ENCODE measurements around the gene TMC6.
"Not testable (repeated sequence)": the region's sequence is repeated elsewhere in the genome, so short reads cannot be mapped to it uniquely, and the experiment has no call there.

TMC6 gene

DNA sequence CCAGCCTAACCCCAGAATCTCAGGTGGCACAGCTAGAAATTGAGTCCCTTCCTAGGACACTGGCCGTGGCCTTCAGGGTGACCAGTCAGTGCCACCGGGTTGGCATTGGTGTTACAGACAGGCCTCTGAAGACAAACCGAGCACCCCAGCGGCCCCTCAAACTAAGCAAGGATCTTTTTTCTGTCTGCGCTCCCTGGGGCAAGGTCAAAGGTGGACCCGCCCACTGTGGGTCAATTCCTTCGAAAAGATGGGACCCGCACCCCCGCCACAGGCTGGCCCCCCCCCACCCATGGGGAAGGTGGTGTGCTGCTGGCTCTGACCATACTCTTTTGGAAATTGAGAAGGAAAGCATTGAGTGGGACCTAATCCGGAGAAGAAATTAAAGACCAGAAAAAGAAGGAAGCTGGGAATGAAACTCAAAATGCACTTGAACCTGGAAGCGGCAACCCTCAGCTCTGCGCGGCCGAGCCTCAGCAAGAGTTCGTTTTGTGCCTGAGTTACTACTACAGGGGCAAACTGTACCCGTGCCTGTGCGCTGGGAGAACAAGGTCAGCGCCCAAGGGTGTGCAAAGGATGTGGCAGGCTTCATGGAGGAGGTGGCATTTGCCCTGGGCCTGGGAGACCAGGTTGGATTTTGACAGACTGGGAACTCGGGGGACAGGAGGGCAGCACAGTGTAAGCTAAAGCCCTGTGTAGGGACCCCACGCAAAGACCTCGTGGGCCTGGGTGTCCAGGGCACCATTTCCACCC is 20.4 kb downstream of the TMC6 start:
- DNase-seq, result no peak

DNA sequence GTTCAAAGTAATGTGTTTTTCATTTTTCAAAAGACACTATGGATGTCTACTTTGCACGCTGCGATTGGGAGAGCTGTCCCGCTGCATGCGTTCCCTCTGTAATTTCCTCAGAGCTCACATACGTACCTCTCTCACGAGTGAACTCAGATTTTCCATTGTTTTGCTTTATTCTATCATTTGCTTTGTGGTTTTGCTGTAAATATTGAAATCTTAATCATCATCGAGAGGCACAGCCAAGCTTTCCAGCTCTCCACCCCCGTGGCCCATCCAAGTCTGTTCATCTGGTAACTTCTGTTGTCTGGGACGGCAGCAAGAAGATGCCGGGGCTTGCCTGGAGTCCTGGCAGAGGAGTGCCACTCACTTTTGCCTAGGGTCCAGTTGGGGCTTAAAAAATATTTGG is 21.1 kb downstream of the TMC6 start:
- DNase-seq, result no peak

DNA sequence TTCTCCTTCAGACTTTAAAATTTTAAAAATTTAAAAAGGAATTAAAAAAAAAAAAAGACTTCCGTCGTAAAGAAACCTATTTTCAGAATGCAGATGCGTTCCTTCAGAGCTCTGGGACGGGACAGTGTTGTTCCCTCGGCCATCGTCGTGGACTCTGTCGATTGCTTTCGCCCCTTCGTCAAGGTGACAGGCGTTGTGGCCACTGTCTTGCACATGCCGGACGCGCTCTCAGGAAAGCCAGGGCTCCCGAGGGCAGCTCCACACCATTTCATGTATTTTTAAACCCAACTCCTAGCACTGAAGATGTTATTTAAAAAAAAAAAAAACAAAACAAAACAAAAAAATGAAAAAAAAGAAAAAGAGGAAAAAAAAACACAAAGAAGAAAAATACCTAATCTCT is 22.3 kb downstream of the TMC6 start:
- no peak for DNase-seq

DNA sequence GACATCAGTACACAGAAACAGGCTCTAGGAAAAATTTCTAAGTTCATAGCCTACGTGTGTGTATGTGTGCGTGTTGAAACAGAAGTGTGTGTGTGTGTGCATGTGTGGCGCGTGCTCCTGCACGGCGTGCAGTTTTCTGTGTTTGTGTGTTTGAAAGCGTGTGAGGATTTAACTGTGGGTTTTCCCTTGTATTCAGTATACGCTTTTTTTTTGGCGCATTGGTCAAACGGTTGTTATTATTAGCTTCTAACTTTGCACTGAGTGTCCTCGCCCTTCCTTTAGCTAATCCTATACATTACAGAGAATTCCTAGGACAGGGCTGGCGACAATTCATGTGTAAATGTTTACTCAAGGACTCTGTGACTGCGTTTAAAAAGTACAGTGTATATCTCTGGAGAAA is 23.0 kb downstream of the TMC6 start:
- no peak for DNase-seq

DNA sequence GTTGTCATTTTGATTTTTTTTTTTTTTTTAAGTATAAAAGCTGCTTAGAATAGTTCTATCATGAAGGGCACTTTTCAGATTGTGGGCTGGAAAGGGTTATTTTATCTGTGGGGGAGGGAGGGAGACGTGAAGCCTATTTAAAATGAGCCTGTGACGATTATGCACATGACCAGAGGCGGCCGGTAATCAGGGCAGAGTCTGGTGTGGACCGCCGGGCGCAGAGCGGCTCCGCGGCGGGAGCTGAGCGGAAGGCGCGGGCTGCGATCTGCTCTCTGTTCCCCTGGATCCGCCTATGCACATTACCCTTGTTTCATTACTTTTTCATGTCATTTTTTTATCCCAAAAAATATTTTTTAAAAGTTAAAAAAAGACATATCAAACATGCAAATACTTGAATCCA is 23.5 kb downstream of the TMC6 start:
- DNase-seq, result no peak

DNA sequence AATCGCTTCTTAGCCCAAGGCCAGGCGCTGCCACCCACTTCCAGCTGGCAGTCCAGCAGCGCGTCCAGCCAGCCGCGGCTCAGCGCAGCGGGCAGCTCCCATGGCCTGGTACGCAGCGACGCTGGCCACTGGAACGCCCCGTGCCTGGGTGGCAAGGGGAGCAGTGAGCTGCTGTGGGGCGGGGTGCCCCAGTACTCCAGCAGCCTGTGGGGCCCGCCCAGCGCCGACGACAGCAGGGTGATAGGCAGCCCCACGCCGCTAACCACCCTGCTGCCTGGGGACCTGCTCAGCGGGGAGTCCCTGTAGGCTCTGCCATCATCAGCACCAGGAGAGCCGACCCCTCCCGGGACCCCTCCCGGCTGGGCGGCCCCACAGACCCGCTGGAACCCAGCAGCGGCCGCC is 24.0 kb downstream of the TMC6 start:
- no peak for DNase-seq

DNA sequence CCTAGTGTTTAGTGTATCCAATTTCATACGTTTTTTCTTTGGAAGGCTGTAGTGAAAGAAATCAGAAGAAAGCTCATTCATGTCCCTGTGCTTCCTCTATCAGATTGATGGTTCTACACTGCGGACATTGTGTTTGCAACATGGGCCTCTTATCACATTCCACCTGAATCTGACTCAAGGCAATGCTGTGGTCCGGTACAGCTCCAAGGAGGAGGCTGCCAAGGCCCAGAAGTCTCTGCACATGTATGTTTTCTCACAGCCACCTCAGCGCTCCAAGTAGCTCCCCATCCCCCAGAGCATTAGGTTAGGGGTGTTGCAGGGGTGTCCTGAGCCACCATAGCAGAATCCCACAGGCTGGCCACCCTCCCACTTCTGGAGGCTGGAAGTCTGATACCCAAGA is 25.2 kb downstream of the TMC6 start:
- DNase-seq, result no peak

DNA sequence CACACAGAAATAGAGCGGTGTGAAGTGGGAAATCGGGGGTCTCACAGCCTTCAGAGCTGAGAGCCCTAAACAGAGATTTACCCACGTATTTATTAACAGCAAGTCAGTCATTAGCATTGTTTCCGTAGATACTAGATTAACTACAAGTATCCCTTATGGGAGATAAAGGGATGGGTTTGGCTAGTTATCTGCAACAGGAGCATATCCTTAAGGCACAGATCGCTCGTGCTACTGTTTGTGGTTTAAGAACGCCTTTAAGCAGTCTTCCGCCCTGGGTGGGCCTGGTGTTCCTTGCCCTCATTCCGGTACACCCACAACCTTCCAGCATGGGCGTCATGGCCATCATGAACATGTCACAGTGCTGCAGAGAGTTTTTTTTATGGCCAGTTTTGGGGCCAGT is 27.0 kb downstream of the TMC6 start:
- no peak for DNase-seq

DNA sequence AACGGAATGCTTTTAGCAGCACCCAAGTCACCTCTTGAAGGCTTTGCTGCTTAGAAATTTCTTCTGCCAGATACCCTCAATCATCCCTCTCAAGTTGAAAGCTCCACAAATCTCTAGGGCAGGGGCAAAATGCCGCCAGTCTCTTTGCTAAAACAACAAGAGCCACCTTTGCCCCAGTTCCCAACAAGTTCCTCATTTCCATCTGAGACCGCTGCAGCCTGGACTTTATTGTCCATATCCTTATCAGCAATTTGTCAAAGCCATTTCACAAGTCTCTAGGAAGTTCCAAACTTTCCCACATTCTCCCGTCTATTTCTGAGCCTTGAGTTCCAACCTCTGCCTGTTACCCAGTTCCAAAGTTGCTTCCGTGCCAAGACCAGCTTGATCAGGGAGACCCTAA is 27.4 kb downstream of the TMC6 start:
- DNase-seq, result no peak

DNA sequence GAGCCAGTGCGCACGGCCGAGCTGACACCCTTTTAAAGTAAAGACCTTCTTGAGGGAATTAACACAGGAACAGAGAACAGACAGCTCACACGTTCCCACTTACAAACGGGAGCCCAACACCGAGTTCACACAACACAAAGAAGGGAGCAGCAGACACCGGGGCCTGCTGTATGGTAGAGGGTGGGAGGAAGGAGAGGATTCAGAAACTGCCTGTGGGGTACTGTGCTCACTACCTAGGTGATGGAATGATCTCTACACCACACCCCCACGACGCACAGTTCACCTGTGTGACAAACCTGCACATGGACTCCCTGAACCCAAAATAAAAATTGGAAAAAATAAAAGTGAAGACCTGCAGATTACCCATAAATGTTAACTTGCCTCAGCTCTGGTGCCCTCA is 32.5 kb downstream of the TMC6 start:
- no peak for DNase-seq

DNA sequence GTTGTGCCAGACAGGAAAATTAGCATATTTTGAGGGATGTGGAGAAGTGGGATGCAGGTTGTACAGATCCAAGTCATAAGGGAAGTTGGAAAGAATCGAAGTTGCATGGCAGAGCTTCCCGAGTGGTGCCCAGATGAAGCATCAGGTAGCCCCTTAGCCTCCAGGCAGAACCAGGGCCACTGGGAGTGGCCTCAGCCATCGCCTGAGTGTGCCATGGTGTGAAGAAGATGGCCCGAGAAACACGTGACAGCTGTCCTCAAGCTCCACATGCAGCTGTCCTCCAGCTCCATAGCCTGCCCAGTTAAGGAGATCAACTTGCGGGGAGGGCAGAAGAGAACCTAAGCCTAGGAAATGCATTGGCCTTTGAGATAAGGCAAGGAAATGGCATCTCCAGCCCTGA is 33.5 kb downstream of the TMC6 start:
- DNase-seq, result no peak

DNA sequence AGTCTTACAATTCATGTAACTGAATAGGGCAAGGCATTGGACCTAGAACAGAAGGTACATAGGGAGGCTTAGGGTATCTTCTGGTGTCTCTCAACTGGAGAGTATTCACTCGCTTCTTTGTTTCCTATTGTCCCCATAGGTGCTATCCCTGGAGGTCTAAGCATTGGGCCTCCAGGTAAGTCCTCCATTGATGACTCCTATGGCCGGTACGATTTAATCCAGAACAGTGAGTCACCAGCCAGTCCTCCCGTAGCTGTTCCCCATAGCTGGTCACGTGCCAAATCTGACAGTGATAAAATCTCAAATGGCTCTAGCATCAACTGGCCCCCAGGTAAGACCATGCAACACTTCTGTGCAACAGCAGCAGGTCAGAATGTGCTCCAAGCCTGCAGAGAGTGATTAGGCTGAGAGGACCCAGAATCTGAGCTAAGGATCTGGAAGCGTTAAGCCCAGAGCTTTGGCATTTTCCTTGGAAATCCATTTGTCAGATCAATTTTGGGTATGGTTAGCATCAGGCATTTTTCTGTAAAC is 35.7 kb downstream of the TMC6 start:
- no peak for DNase-seq

DNA sequence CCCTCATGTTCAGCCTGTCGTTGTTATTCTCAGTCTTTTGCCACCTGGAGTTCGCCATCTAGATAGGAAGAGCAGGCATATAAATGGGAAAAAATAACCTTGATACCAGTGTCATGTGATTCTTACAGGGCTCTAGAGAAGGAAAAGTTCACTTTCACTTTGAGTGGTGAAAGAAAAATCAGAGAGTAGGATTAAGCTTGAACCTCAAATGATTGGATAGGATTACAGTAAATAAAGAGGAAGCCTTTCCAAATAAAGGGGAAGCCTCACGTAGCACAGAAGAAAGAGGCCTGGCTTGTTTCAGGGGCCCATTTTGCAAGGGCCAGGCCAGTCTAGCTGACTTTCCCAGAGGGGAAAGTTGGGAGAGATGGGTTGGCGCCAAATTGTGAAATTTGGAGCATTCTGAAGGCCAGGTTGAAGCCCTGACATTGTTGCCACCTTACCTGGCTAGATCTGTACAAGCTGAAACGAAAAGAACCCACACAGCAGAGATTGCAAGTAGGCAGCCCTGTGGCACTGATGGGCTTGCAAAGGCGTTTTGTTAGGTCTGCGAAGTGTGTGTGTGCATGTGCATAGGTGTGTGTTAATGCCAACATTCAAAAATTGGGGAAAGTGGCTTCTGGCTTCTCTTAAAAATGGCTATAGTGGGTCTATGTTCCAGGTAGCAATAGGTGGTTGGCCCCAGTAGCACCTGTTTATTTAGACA is 38.8 kb downstream of the TMC6 start:
- no peak for DNase-seq

DNA sequence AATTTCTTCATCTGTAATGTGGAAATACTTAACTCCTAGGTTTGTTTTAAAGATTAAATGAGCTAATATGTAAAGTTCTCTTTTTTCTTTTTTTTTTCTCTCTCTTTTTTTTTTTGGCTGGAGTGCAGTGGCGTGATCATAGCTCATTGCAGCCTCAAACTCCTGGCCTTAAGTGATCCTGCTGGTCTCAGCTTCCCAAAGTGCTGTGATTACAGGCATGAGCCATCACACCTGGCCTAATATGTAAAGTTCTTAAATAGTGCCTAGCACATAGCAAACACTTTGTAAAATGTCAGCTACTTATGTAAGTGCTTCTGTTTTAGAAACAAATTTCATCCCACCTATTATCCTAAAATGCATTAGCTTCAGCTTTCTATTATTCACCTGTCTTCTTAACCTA is 40.0 kb downstream of the TMC6 start:
- no peak for DNase-seq

DNA sequence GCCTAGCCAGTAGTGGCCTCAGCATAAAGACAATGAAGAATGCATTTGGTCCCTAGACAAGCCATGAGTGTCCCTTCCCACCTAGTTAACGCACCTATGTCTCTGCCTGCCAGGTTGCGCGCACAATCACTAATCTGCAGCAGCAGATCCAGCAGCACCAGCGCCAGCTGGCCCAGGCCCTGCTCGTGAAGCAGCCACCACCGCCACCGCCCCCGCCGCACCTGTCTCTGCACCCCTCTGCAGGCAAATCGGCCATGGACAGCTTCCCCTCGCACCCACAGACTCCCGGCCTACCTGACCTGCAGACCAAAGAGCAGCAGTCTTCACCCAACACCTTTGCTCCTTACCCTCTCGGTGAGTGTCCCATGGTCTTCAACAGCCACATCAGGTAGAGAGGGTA is 41.8 kb downstream of the TMC6 start:
- DNase-seq, result no peak

DNA sequence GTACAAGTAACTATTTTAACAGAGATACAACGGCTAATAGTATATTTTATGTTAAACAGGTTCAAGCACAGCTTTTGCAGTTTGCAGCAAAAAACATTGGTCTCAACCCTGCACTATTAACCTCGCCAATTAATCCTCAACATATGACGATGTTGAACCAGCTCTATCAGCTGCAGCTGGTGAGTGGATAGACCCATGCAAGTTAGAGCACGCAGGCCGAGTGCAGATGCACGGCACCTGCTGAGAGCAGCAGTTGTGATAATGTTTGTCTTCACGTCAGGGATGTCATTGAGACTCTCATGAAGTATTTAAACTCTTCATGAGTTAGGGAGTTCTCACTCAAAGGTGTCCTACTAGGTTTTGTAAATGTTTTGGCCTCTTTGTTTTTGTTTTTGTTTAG is 45.6 kb downstream of the TMC6 start:
- no peak for DNase-seq

DNA sequence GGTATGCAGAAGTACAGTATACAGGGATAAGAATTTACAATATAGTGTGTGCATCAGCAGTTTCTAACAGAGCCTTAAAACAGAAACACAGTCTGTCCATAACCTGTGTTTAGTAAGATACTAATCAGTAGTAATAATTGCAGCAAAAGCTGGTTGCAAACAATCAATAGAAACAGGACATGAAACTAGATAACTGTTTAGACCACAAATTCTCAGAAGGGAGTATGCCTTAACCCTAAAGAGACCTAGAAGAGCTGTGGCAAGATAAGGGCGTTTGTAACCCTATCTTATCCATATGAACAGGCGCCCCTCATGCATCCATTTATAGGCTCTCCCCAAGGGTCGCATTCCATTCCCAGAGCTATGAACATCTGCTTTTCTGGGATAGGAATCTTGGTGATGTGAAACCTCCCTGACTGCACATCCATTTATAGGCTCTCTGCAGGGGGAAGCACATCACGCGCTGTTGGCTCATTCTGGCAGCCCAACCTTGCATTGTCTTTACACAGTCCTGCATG is 46.1 kb downstream of the TMC6 start:
- DNase-seq, result not testable (repeated sequence)

DNA sequence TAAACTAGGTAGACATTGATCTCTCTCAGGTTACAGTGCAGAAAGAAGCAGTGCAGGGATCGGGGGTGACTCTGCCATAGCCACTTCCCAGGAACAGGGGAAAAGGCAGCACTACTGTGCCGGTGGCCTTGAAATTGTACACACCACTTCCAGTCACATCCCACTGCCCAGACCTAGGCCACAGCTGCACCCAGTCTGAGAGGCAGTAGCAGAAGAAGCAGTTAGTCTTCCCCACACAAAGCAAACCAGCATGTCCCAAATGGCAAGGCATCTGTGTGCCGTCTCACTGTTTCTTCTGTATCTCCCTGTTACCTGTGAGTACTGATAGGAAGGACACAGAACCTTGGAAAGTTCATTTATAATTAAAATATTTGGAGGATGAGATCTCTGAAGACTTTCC is 47.0 kb downstream of the TMC6 start:
- DNase-seq, result no peak

DNA sequence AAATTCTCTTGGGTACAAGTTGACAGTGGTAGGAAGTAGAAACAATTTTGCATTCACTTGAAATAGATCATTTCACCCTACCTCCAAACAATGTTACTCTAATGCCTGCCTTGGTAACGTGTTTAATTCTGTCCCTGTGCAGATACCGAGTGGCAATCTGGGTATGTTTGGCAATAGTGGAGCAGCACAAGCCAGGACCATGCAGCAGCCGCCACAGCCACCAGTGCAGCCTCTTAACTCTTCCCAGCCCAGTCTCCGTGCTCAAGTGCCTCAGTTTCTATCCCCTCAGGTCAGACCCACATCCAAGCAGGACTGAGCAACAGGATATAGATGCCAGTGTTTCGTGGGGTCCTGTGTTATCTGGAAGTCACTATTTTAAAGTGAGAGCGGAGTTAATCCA is 49.3 kb downstream of the TMC6 start:
- DNase-seq, result no peak

DNA sequence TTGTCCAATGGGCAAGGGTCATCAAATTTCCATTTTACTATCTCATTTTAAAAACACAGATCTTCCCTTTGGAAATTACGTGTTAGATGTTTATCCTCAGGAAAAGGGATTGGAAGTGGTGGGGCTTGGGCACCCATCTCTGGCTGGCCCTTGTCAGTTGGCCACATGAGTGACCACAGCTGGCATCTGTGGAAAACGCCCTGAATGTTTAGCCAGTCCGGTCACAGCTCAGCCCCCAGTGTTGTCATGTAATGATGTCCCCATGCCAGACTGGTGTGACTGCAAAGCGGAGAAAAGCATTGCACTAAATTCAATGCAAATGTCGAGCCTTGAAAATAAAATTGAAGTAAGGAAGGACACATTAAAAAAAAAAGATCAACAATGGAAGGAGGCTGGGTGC is 53.0 kb downstream of the TMC6 start:
- no peak for DNase-seq

DNA sequence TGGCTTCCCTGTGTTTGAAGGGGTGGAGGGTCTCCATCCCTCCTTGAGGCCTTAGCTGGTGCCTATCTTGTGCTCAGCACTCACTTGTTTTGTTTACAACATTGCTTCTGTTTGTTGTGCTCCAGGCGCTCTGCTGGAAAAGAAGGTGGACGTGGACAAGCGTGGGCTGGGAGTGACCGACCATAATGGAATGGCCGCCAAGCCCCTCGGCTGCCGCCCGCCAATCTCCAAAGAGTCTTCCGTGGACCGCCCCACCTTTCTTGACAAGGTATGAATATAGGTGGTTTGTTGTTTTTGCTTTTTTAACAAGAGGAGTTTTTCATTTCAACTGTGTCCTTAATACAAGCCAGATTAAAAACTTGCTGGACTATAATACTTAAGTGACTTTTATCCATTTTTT is 53.5 kb downstream of the TMC6 start:
- DNase-seq, result no peak

DNA sequence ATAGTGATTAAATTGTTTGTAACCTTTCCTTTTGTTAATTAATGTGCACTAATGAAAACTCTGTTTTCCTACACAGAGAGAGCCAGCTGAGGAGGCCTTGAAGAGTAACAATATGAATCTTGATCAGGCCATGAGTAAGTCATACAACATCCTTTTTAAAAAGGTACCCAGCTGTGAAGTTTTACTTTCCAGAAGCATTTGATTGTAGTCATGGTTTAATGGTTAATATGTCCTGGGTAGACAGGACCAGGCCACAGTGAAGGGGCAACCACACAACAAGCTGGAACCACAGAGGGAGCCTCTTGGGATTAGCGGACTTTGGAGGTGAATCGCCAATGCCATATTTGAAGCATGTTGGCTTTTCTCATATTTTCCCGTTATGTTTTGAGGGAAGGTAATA is 55.6 kb downstream of the TMC6 start:
- DNase-seq, result no peak

DNA sequence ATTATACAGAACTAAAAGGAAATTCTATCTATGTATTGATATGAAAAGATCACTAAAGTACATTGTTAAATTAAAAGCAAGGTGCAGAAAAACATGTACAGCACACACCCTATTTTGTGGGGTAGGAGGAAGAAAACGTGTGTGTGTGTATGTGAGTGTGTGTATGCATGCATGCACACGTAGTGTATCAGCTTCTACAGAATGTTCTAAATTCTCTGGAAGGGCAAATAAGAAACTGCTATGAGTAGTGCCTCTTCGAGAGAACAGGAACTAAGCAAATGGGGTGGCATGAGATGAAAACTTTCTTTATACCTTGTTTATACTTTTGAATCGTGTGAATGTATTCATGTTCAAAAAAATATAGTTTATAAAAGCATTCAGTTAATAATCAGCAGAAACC is 58.9 kb downstream of the TMC6 start:
- DNase-seq, result no peak

DNA sequence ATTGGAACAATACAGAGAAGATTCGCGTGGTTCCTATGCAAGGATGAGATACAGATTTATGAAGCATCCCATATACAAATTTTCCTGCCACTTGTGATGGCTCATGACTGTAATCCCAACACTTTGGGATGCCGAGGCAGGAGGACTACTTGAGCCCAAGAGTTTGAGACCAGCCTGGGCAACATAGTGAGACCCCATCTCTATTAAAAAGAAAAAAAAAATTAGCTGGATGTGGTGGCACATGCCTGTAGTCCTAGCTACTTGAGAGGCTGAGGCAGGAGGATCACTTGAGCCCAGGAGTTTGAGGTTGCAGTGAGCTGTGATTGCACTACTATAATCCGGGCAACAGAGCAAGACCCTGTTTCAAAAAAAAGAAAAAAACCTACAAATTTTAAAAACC is 61.6 kb downstream of the TMC6 start:
- DNase-seq, result not testable (repeated sequence)

DNA sequence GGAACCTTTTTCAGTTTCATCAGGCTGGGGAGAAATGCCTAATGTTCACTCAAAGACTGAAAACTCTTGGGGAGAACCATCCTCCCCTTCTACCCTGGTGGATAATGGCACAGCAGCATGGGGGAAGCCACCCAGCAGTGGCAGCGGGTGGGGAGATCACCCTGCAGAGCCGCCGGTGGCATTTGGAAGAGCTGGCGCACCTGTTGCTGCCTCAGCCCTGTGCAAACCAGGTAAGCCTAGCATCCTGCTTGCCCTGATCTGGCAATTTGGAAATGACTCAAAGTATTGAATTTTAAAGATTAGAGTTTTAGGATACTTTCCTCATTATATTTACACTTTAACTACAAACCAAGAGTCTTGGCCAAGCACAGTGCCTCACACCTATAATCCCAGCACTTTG is 63.8 kb downstream of the TMC6 start:
- DNase-seq, result no peak

Measured in NCI-H226 (cell line).